Measurements from ENCODE around the gene HCRTR2. TPM values are rescaled to one million over a fixed set of nuclear protein-coding genes. Genes with fewer than 3 reads are reported as not detected.

Gene HCRTR2
- total RNA-seq, 1 donor from 2014 or later, result not detected

DNA sequence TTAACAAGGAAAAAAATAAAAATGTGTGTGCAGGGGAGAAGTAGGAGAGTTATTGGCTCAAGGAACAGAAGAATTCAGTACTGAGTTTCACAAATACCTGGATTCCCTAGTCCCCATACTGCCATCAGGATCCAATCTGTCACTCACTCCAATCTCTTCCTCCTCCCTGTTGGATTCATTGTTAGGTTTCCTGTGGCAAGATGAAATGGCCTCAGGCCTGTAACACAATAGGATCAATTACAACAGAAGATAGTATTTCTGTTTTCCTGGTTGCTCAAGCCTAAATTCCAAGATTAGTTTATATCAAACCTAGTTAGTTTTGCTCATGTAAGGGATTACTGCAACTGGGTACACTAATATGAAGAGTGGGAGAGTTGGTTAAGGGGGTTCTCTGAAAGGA is 24.4 kb downstream of the HCRTR2 start:
- no peaks in the 10 kb centered on the region for H3K9me3 ChIP-seq
- H3K4me1 ChIP-seq, result no peaks in the 10 kb centered on the region
- intact Hi-C loops (cut with DNase I), result no loop called here
- H3K36me3 ChIP-seq, result no peaks in the 10 kb centered on the region
- no peak overlapping the region for H3K27ac ChIP-seq
- TF ChIP-seq POLR2AphosphoS5 (IDR thresholded peaks at IDR 0.05; ENCODE audit: insufficient read depth in 1 of 2, low read depth in 1 of 2) (no peak), POLR2A (IDR thresholded peaks at IDR 0.05) (no peak)
- TF ChIP-seq, protein P1, sequence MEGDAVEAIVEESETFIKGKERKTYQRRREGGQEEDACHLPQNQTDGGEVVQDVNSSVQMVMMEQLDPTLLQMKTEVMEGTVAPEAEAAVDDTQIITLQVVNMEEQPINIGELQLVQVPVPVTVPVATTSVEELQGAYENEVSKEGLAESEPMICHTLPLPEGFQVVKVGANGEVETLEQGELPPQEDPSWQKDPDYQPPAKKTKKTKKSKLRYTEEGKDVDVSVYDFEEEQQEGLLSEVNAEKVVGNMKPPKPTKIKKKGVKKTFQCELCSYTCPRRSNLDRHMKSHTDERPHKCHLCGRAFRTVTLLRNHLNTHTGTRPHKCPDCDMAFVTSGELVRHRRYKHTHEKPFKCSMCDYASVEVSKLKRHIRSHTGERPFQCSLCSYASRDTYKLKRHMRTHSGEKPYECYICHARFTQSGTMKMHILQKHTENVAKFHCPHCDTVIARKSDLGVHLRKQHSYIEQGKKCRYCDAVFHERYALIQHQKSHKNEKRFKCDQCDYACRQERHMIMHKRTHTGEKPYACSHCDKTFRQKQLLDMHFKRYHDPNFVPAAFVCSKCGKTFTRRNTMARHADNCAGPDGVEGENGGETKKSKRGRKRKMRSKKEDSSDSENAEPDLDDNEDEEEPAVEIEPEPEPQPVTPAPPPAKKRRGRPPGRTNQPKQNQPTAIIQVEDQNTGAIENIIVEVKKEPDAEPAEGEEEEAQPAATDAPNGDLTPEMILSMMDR (IDR thresholded peaks at IDR 0.05), result no peak
- H3K27me3 ChIP-seq, result no peaks in the 10 kb centered on the region
- no peak overlapping the region for H3K4me3 ChIP-seq
- no peak for DNase-seq (ENCODE audit: extremely low spot score in 2 of 2)

DNA sequence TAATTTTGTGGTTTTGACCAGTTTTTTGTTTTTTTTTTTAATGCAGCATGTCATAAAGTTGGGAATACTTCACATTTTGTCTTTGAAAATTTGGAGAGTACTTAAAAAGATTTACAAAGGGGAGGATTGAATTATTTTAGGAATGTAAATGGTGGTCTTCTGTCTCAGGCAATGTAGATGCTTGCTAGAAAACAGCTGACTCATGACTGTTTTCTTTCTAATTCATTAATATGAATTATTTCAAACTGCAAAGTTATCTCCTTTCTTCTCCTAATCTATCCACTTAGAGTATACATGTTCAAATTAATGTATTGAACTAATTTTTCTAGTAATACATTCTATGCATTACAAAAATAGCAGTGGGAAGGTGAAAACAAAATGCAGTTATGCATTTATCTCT is 24.9 kb downstream of the HCRTR2 start:
- no peaks in the 10 kb centered on the region for H3K27me3 ChIP-seq
- H3K9me3 ChIP-seq, result no peaks in the 10 kb centered on the region
- no peak for TF ChIP-seq POLR2A (IDR thresholded peaks at IDR 0.05)
- TF ChIP-seq POLR2AphosphoS5 (IDR thresholded peaks at IDR 0.05; ENCODE audit: insufficient read depth in 1 of 2, low read depth in 1 of 2), result no peak
- TF ChIP-seq, protein P1 (IDR thresholded peaks at IDR 0.05), result no peak
- intact Hi-C loops (cut with DNase I), result no loop called here
- H3K27ac ChIP-seq, result no peak overlapping the region
- H3K4me1 ChIP-seq, result no peaks in the 10 kb centered on the region
- H3K36me3 ChIP-seq, result no peaks in the 10 kb centered on the region
- no peak for DNase-seq (ENCODE audit: extremely low spot score in 2 of 2)
- H3K4me3 ChIP-seq, result no peak overlapping the region

DNA sequence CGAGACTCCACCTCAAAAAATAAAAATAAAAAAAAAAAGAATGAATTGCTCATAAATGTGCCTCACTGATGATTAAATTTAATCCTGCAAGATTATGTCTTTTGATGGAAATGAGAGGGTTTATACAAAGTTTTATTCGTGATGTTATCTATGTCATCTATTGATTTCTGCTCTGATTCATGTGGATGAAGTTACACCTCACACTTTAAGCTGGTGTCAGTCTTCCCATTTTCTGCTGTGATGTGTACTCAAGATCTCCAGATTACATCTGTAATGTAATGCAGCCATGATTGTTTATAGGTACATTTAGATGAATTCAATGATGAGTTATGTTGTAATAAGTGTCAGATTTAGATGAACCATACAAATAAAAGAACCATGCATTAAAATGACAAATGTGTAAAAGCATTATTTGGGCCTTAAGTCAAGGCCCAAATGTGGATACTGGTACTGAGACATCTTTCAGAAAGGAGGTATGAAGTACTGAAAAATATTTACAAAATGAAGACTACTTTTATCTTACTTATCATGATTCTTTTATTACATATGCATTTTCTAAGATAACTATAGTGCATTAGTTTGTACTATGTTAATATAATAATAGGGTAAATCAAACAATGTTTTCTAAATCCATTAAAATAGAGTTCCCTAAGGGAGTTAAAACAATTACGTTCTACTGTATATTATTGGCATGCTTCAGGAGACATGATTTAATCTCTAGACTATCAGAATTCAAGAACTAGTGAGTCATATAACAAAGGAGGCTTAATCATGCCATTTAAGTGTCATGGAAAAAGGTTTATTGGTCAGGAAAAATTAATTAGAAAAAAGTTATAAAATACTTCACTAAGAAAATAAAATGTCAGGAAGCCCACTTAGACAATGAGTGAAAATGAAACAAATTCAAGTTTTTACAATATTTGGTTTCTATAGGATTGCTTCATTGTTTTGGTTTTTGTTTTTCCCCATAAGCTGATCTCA is 34.5 kb downstream of the HCRTR2 start:
- no peaks in the 10 kb centered on the region for H3K36me3 ChIP-seq
- H3K27ac ChIP-seq, result no peak overlapping the region
- no peak for DNase-seq (ENCODE audit: extremely low spot score in 2 of 2)
- H3K4me3 ChIP-seq, result no peak overlapping the region
- no peaks in the 10 kb centered on the region for H3K9me3 ChIP-seq
- intact Hi-C loops (cut with DNase I), result no loop called here
- TF ChIP-seq POLR2A (IDR thresholded peaks at IDR 0.05), result no peak
- TF ChIP-seq, protein P1 (IDR thresholded peaks at IDR 0.05), result no peak
- H3K27me3 ChIP-seq, result no peaks in the 10 kb centered on the region
- no peaks in the 10 kb centered on the region for H3K4me1 ChIP-seq

DNA sequence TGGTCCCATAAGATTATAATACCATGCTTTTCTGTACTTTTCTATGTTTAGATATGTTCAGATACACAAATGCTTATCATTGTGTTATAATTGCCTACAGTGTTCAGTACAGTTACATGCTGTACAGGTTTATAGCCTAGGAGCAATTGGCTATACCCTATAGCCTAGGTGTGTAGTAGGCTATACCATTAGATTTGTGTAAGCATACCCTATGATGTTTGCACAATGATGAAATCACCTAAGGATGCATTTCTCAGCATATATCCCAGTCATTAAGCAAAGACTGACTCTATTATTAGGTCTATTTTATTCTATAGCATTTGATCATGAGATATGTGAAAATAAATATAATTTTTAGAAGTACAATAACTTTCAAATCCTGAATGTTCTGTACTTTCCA is 36.6 kb downstream of the HCRTR2 start:
- no peak overlapping the region for H3K4me3 ChIP-seq
- intact Hi-C loops (cut with DNase I), result no loop called here

More for the DNA sequence above, 36.6 kb downstream of the HCRTR2 start:
- TF ChIP-seq, protein P1 (IDR thresholded peaks at IDR 0.05), result no peak
- TF ChIP-seq POLR2A (IDR thresholded peaks at IDR 0.05), result no peak
- TF ChIP-seq POLR2AphosphoS5 (IDR thresholded peaks at IDR 0.05; ENCODE audit: insufficient read depth in 1 of 2, low read depth in 1 of 2), result no peak
- Histone ChIP-seq H3K27me3 (no peaks in the 10 kb centered on the region), H3K27ac (no peak overlapping the region), H3K36me3 (no peaks in the 10 kb centered on the region), H3K9me3 (no peaks in the 10 kb centered on the region), H3K4me1 (no peaks in the 10 kb centered on the region)
- no peak for DNase-seq (ENCODE audit: extremely low spot score in 2 of 2)

Measured in vagina (tissue), 2 donors.